OCI-LY1 (cell line): ENCODE results near the gene MC1R.

Source experiments
- H2AFZ ChIP-seq: fragments of 200-600 bp; sonication (generic), shearing (Covaris generic); 2 replicates; pipeline ENCODE4 v1.6.0; 2014; ENCODE audit warnings: antibody characterized with exemption, mild to moderate bottlenecking, low read length
- H3F3A ChIP-seq: fragments of 200-600 bp; sonication (generic), shearing (Covaris generic); 2 replicates; pipeline ENCODE4 v1.6.0; 2014; ENCODE audit warnings: mild to moderate bottlenecking, antibody characterized with exemption, low read length, moderate library complexity; ENCODE audit not compliant: insufficient read depth
- H3K27ac ChIP-seq: fragments of 200-600 bp; sonication (generic); 2 replicates; pipeline ENCODE4 v1.5.1; 2014; ENCODE audit warnings: low read length, mixed run types, mild to moderate bottlenecking, low read depth; ENCODE audit not compliant: poor library complexity, severe bottlenecking
- H3K27me3 ChIP-seq: fragments of 200-600 bp; sonication (generic); 2 replicates; pipeline ENCODE4 v1.6.0; 2014; ENCODE audit warnings: antibody characterized with exemption, mild to moderate bottlenecking, low read length, moderate library complexity; ENCODE audit not compliant: insufficient read depth
- H3K36me3 ChIP-seq: fragments of 200-600 bp; sonication (generic); 2 replicates; pipeline ENCODE4 v1.6.1; 2014; ENCODE audit warnings: mild to moderate bottlenecking, antibody characterized with exemption, low read length, moderate library complexity, mixed read lengths; ENCODE audit not compliant: insufficient read depth
- H3K4me1 ChIP-seq: fragments of 200-600 bp; sonication (generic); 2 replicates; pipeline ENCODE4 v1.5.1; 2014; ENCODE audit warnings: mild to moderate bottlenecking, low read length, moderate library complexity; ENCODE audit not compliant: insufficient read depth, severe bottlenecking
- H3K4me2 ChIP-seq: fragments of 200-600 bp; sonication (generic), shearing (Covaris generic); 2 replicates; pipeline ENCODE4 v1.6.1; 2014; ENCODE audit warnings: low read length
- H3K4me3 ChIP-seq: fragments of 200-600 bp; sonication (generic); 2 replicates; pipeline ENCODE4 v1.5.1; 2014; ENCODE audit warnings: low read length, low read depth, mild to moderate bottlenecking, mixed read lengths; ENCODE audit not compliant: poor library complexity, severe bottlenecking
- H3K79me2 ChIP-seq: fragments of 200-600 bp; shearing (Covaris generic); 2 replicates; pipeline ENCODE4 v1.6.1; 2016; ENCODE audit warnings: mixed run types, low read length, mixed read lengths; ENCODE audit not compliant: insufficient read depth
- H3K9ac ChIP-seq: fragments of 200-600 bp; sonication (generic), shearing (Covaris generic); 2 replicates; pipeline ENCODE4 v1.6.1; 2014; ENCODE audit warnings: mild to moderate bottlenecking, low read length, mixed read lengths
- H3K9me2 ChIP-seq: fragments of 200-600 bp; sonication (generic), shearing (Covaris generic); 2 replicates; pipeline ENCODE4 v1.6.1; 2014; ENCODE audit warnings: low read depth, mild to moderate bottlenecking, low read length, mixed read lengths
- H3K9me3 ChIP-seq: fragments of 200-600 bp; shearing (Covaris generic); 2 replicates; pipeline ENCODE4 v1.6.1; 2014; ENCODE audit warnings: low read length, mixed read lengths
- H4K20me1 ChIP-seq: fragments of 200-600 bp; sonication (generic), shearing (Covaris generic); 2 replicates; pipeline ENCODE4 v1.6.0; 2016; ENCODE audit warnings: mild to moderate bottlenecking, low read length; ENCODE audit not compliant: insufficient read depth
- CTCF ChIP-seq: fragments of 200-600 bp; sonication (generic), shearing (Covaris generic); IDR thresholded peaks from 2 replicates; pipeline ENCODE4 v1.5.1; 2017; ENCODE audit warnings: mild to moderate bottlenecking, antibody characterized with exemption, low read length, moderate library complexity, mixed read lengths
- EZH2 ChIP-seq: fragments of 200-600 bp; sonication (generic), shearing (Covaris generic); IDR thresholded peaks from 2 replicates; pipeline ENCODE4 v1.8.0; 2017; ENCODE audit warnings: borderline replicate concordance, mixed run types, mild to moderate bottlenecking, antibody characterized with exemption, low read length, moderate library complexity, mixed read lengths

MC1R gene

GRCh38 chr16:89924925-89925307, 6.3 kb downstream of the MC1R start:
- H3K36me3 ChIP-seq: no peaks in the 10 kb centered on the region
- no peak overlapping the region for H3K27ac ChIP-seq
- no peaks in the 10 kb centered on the region for H3K9me2 ChIP-seq
- no peaks in the 10 kb centered on the region for H3K79me2 ChIP-seq
- H2AFZ ChIP-seq: no peak overlapping the region
- TF ChIP-seq EZH2 (no peak), CTCF (no peak)
- peaks cover 36% of the 10 kb centered on the region for H3K4me1 ChIP-seq
- no peak overlapping the region for H3K4me3 ChIP-seq
- no peak overlapping the region for H3K9ac ChIP-seq
- no peaks in the 10 kb centered on the region for H3F3A ChIP-seq
- H3K27me3 ChIP-seq: no peaks in the 10 kb centered on the region
- peak overlapping the region; percentile 62 for H3K4me2 ChIP-seq
- no peaks in the 10 kb centered on the region for H3K9me3 ChIP-seq
- no peaks in the 10 kb centered on the region for H4K20me1 ChIP-seq

- Histone ChIP-seq H3F3A (no peaks in the 10 kb centered on the region), H3K9me2 (no peaks in the 10 kb centered on the region), H3K4me3 (peak overlapping the region; percentile 56), H3K36me3 (no peaks in the 10 kb centered on the region), H3K79me2 (no peaks in the 10 kb centered on the region), H3K4me2 (peak overlapping the region; percentile 62), H2AFZ (no peak overlapping the region), H3K9me3 (no peaks in the 10 kb centered on the region), H3K9ac (peak overlapping the region; percentile 22; the same call in 1 of the 2 replicates), H3K4me1 (peaks cover 36% of the 10 kb centered on the region), H4K20me1 (no peaks in the 10 kb centered on the region), H3K27me3 (no peaks in the 10 kb centered on the region), H3K27ac (no peak overlapping the region)
- TF ChIP-seq CTCF (no peak), EZH2 (no peak)
Measured at GRCh38 chr16:89925596-89926079, 7.0 kb downstream of the MC1R start.

GRCh38 chr16:89931305-89931896, 12.7 kb downstream of the MC1R start:
- H3K27me3 ChIP-seq: no peaks in the 10 kb centered on the region

More at GRCh38 chr16:89931305-89931896, 12.7 kb downstream of the MC1R start:
- H3K9me3 ChIP-seq: no peaks in the 10 kb centered on the region
- H3K27ac ChIP-seq: no peak overlapping the region
- peaks cover 6% of the 10 kb centered on the region; the same call in 1 of the 2 replicates for H3K36me3 ChIP-seq
- no peak overlapping the region for H3K4me3 ChIP-seq
- H2AFZ ChIP-seq: no peak overlapping the region
- H3K79me2 ChIP-seq: no peaks in the 10 kb centered on the region
- no peak overlapping the region for H3K4me2 ChIP-seq
- H3F3A ChIP-seq: no peaks in the 10 kb centered on the region
- H3K9ac ChIP-seq: no peak overlapping the region
- H4K20me1 ChIP-seq: no peaks in the 10 kb centered on the region
- TF ChIP-seq CTCF (no peak), EZH2 (no peak)
- no peaks in the 10 kb centered on the region for H3K9me2 ChIP-seq
- no peaks in the 10 kb centered on the region for H3K4me1 ChIP-seq
